Spinal cord (tissue), 10 donors: ENCODE data around the gene POGZ. TPM values are rescaled to one million over a fixed set of nuclear protein-coding genes. Genes with fewer than 3 reads are reported as not detected.
A peak's percentile ranks its signal among the peaks of the same experiment; 100 is the strongest.
"Not testable (repeated sequence)": the region's sequence is repeated elsewhere in the genome, so short reads cannot be mapped to it uniquely, and the experiment has no call there.

Source experiments
- DNase-seq, 6 donors: peaks; one replicate each; pipeline versions ENCODE4 v3.0.0 to v3.0.0-alpha.2; 2013 to 2015; ENCODE audit warnings: low spot score in 6 of 6, low read depth in 4 of 6
- H3K27ac ChIP-seq: one replicate; pipeline ENCODE4 v1.5.1; 2013; ENCODE audit warnings: low read depth, low read length, control low read depth
- H3K27me3 ChIP-seq: one replicate; pipeline ENCODE4 v1.6.1; 2013; ENCODE audit warnings: low read length; ENCODE audit not compliant: control insufficient read depth, insufficient read depth
- H3K36me3 ChIP-seq: one replicate; pipeline ENCODE4 v1.6.1; 2013; ENCODE audit warnings: low read length; ENCODE audit not compliant: control insufficient read depth, insufficient read depth
- H3K4me1 ChIP-seq: one replicate; pipeline ENCODE4 v1.6.1; 2013; ENCODE audit warnings: low read length; ENCODE audit not compliant: control insufficient read depth, insufficient read depth
- H3K4me3 ChIP-seq: one replicate; pipeline ENCODE4 v1.5.1; 2013; ENCODE audit warnings: low read depth, low read length, control low read depth
- H3K9me3 ChIP-seq: one replicate; pipeline ENCODE4 v1.6.1; 2013; ENCODE audit warnings: low read length; ENCODE audit not compliant: control insufficient read depth, insufficient read depth
- WGBS: methylation state at CpG from one replicate; pipeline ENCODE4 v1.1.5; 2013; ENCODE audit warnings: missing lambda C conversion rate; ENCODE audit not compliant: insufficient coverage; 5-methylcytosine and 5-hydroxymethylcytosine counted together
- polyA plus RNA-seq, 2 donors: library from polyadenylated mRNA; unstranded; fragments of 120-200 nt; gene quantifications; one replicate each; pipeline ENCODE4 v1.2.1, GENCODE V29; 2013; ENCODE audit not compliant: insufficient read length in 2 of 2
- total RNA-seq, 2 donors: library from RNA; depleted of rRNA in 1 of 2; stranded (reverse); fragments of 120-200 nt in 1 of 2; fragments of >200 nt in 1 of 2; gene quantifications; one replicate each; pipeline versions ENCODE4 v1.2.3 to v1.2.4, GENCODE V29; 2013 to 2014
- donor health status: healthy.

POGZ gene
- total and polyA plus RNA-seq, 4 donors: 56.0 to 102 (median 81.2) TPM

DNA sequence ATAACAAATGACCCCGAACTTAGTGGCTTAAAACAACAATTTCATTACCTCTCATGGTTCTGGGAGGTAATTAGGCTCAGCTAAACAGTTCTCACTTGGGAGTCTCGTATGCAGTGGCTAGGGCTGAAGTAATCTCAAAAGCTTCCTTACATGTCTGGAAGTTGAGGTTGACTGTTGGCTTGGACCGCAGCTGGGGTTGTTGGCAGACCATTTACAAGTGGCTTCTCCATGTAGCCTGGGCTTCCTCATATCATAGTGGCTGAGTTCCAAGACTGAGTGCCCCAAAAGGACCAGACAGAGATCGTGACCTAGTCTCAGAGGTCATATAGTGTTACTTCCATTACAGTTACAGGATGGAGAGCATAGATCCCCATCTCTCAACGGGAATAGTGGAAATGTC, 2.4 kb upstream of the POGZ start:
- H3K27me3 ChIP-seq: no peaks in the 10 kb centered on the region
- no peak for DNase-seq
- no peaks in the 10 kb centered on the region for H3K36me3 ChIP-seq
- H3K9me3 ChIP-seq: no peaks in the 10 kb centered on the region
- peaks cover 4% of the 10 kb centered on the region for H3K4me1 ChIP-seq
- 78% methylated on average over 1 of the region's 5 CpGs for WGBS
- H3K4me3 ChIP-seq: no peak overlapping the region
- no peak overlapping the region for H3K27ac ChIP-seq

DNA sequence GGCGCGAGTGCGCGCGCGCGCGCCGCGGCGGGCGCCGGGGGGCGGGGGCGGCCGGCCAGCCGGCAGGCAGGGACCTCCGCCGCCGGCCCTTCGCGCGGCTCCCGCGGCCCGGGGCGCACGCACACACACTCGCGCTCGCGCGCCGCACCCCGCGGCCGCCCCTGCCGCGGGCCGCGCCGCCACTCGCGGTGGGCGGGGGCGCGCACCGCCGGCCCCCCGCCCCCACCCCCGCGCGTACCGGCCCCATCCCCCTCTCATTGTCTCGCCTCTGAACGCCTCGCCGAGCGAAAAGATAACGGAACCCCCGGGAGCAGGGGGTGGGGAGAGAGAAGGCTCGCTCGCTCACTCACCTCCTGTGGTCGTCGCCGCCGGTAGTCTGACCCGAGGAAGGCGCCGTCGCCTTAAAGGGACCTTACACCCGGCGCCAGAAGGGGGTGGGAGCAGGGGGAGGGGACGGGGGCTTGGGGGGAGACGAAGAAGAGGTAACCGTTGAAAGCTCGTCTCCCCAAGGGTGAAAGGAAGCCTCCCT, 428 bp downstream of the POGZ start:
- peak in 5 of 6 donors; percentile 27 to 90 (median 60) for DNase-seq
- H3K4me1 ChIP-seq: peaks cover 8% of the 10 kb centered on the region
- no peaks in the 10 kb centered on the region for H3K36me3 ChIP-seq
- WGBS: 0% methylated on average over 46 of the region's 77 CpGs
- peak overlapping the region; percentile 60 for H3K4me3 ChIP-seq
- peak overlapping the region; percentile 88 for H3K27ac ChIP-seq
- H3K27me3 ChIP-seq: no peaks in the 10 kb centered on the region
- H3K9me3 ChIP-seq: no peaks in the 10 kb centered on the region

DNA sequence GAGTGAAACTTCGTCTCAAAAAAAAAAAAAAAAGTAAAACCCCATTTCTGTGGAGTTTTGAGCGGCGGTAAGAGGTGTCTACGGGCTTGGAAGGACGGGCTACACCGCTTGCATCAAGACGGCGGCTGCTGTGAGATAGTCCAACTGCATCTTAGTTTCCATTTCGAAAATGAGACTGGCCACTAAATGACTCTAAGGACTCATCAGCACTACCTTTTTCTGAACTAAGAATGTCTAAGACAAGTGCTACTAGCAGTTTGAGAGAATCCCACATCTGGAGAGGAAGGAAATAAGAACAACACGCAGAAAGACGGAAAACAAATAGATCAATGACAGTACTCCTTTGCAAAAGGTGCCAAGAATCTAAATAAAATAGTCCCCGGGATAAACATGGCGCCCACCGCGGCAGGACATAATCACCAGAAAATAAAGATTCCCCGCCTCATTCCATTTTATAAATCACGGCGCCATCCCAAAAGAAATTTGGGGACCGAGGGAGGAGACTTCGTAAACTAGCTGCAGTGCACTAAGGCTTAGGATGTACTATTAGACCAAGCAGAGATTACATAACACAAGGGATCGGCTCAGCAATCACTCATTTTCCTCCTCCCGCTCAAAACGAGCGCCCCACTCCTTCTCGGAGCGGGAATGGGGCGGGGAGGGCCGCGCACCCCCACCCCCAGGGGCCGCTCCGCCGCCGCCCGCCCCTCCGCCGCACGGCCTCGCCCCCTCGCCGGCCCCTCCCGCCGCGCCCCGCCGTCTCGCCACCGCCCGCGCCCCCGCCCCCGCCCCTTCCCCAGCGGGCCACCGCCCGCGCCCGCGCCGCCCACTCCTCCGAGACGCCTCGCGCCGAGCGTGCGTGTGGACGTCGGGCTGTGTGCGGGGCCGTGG, 1.1 kb downstream of the POGZ start:
- H3K27ac ChIP-seq: peak overlapping the region; percentile 92
- under 1% methylated on average over 63 of the region's 69 CpGs for WGBS

DNA sequence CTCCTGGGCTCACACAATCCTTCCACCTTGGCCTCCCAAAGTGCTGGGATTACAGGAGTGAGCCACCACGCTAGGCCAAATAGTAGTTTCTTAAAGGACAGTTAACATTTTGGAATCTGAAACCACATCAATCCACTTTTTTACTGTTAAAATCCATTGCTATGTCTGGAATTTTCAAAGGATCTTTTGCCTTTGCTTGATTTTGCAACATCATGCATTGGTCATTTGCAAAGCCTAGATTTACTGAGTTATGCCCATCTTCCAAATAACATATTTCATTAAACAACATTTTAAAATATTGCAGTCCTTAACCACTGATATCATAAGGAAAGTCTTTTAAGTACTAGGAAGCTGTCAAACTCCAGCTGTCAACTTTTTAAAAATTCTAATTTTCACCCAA, 3.3 kb downstream of the POGZ start:
- Histone ChIP-seq H3K27ac (no peak overlapping the region), H3K9me3 (no peaks in the 10 kb centered on the region), H3K27me3 (no peaks in the 10 kb centered on the region), H3K4me3 (no peak overlapping the region), H3K36me3 (no peaks in the 10 kb centered on the region), H3K4me1 (peaks cover 8% of the 10 kb centered on the region)
- WGBS: 100% methylated on average over 1 of the region's 1 CpG
- no peak for DNase-seq

More for the DNA sequence above, 1.1 kb downstream of the POGZ start:
- Histone ChIP-seq H3K9me3 (no peaks in the 10 kb centered on the region), H3K4me3 (peak overlapping the region; percentile 62), H3K27me3 (no peaks in the 10 kb centered on the region), H3K36me3 (no peaks in the 10 kb centered on the region), H3K4me1 (peaks cover 8% of the 10 kb centered on the region)
- DNase-seq: peak; percentile 54 to 93 (median 68)

DNA sequence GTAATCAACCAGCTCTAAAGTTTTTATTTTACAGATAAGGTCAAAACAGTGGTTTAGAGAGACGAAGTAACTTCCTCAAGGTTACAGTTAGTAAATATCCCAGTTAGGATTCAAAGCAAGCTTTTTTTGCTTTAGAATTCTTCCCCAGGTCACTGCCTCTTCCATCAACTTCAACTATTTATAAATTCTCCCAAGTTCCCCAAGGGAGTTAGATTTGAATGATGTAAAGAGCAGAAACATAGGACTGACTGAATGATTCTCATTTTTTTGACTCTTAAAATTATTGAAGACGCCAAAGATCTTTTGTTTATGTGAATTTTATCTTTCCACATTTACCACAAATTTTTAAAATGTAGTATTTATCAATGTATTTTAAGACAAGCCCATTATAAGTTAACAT, 4.1 kb downstream of the POGZ start:
- H3K27ac ChIP-seq: no peak overlapping the region
- WGBS: no CpG with 5 or more reads among the region's 2 CpGs

DNA sequence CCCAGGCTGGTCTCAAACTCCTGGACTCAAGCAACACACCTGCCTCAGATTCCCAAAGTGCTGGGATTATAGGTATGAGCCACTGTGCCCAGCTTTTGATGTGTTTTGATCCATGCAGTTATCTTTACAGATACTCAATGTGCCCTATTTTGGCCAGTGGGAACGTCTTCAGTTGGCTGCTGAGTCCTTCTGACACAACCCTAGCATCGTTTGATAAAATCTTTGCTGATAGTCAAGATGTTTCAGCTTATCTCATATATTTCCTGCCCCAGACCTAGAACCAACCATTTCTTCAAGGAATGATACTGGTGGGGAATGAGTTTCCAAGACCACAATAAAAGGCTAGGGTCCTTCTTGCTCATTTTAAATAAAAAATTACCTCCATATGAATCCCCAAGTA, 11.6 kb downstream of the POGZ start:
- DNase-seq: no peak
- no peaks in the 10 kb centered on the region for H3K27me3 ChIP-seq
- H3K36me3 ChIP-seq: peaks cover 7% of the 10 kb centered on the region
- H3K9me3 ChIP-seq: no peaks in the 10 kb centered on the region
- H3K27ac ChIP-seq: no peak overlapping the region
- no peak overlapping the region for H3K4me3 ChIP-seq
- WGBS: 83% methylated on average over 1 of the region's 2 CpGs
- no peaks in the 10 kb centered on the region for H3K4me1 ChIP-seq

More for the DNA sequence above, 4.1 kb downstream of the POGZ start:
- Histone ChIP-seq H3K9me3 (no peaks in the 10 kb centered on the region), H3K4me3 (no peak overlapping the region), H3K27me3 (no peaks in the 10 kb centered on the region), H3K4me1 (peaks cover 8% of the 10 kb centered on the region), H3K36me3 (peaks cover 2% of the 10 kb centered on the region)
- DNase-seq: no peak

DNA sequence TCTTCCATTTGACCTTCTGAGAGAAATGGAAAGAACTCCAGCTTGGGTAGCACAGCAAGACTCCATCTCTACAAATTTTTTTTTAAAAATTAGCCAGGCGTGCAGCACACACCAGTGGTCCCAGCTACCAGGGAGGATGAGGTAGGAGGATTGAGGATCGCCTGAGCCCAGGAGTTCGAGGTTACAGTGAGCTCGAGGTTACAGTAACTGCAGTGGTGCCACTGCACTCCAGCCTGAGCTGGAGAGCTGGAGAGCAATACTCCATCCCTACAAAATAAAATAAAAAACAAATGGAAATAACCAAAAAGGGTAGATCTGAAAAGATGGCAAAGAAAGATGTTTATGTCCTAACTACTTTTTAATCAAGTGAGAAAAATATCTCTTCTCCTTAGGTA, 14.5 kb downstream of the POGZ start:
- Histone ChIP-seq H3K36me3 (peaks cover 8% of the 10 kb centered on the region), H3K27ac (no peak overlapping the region), H3K4me3 (no peak overlapping the region), H3K27me3 (no peaks in the 10 kb centered on the region), H3K4me1 (no peaks in the 10 kb centered on the region), H3K9me3 (no peaks in the 10 kb centered on the region)
- no peak for DNase-seq
- WGBS: no CpG with 5 or more reads among the region's 4 CpGs

DNA sequence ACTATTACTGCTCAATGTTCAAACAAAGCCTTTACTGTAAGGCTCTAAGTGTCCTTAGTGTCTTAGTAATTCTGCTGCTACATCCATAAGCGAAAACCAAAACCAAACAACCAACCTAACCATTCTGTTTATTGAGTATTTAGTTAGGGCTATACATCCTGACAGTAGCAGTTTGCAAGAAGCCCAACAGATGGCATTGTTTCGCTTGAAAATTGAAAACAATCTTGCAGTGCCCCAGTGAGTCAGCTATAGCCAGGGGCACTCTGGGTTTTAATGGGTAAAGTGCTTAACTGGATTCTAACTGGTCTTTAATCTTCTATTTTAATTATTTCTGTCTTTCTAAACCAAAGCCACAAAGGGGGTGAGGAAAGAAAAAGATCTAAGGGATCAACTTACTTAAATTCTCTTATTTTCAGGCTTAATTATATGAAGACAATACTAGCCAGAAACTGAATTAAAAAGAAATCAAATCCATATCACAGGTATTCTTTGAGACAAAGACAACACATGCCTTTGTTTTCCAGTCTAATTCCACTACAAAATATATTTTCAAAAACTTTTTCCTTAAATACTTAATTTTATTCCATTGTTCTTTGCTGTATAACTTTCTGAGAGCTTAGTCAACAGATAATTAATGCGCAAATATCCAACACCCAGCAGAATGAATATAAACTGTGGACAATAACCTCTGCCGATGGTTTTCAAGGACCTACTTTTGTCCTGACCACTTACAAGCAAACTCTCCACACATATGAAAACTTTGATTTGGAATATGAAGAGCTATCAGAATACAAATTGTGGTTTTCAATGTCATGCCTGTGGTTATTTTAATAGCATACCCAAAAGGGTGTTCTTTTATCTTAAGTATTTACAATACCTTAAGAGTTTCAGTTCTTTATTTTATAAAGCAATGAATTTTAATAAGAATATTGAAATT, 15.2 kb downstream of the POGZ start:
- H3K4me3 ChIP-seq: no peak overlapping the region
- no peaks in the 10 kb centered on the region for H3K27me3 ChIP-seq
- H3K27ac ChIP-seq: no peak overlapping the region
- no peaks in the 10 kb centered on the region for H3K9me3 ChIP-seq
- peak in 4 of 6 donors; percentile 24 to 89 (median 52) for DNase-seq
- no peaks in the 10 kb centered on the region for H3K4me1 ChIP-seq
- WGBS: 20% methylated on average over 1 of the region's 4 CpGs
- peaks cover 8% of the 10 kb centered on the region for H3K36me3 ChIP-seq

DNA sequence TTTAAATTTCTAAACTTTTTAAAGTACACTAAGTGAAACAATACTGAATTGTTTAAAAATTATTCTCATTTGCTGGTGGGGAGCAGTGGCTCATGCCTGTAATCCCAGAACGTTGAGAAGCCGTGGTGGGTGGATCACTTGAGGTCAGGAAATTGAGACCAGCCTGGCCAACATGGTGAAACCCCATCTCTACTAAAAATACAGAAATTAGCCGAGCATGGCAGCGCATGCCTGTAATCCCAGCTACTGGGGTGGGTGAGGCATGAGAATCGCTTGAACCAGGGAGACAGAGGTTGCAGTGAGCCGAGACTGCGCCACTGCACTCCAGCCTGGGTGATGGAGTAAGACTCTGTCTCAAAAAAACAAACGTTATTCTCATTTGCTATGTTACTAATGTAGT, 21.9 kb downstream of the POGZ start:
- H3K9me3 ChIP-seq, H3K4me3 ChIP-seq, H3K27me3 ChIP-seq, DNase-seq, H3K4me1 ChIP-seq, H3K27ac ChIP-seq: not testable (repeated sequence)
- no CpG with 5 or more reads among the region's 8 CpGs for WGBS
- peaks cover 18% of the 10 kb centered on the region for H3K36me3 ChIP-seq
